Measurements from ENCODE around the gene MAN1C1.

DNA sequence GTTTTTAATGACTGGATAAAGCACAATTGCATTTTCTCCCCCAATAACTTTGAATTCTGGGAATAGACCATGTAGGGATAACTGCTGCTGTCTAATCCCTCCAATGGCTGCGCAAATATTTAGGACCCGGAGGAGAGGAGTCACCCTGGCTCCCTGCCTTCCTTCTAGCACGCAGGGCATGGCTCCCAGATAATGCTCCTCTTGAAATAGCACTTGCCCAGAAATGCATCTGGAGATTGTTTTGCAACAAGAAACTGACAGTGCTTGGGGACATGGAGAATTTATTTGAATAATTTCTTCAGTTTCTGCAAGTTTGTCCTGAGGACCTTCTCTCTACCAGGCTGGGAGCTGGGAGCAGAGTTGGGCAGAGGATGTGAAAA, 83.5 kb downstream of the MAN1C1 start:
- TF ChIP-seq, protein P1, sequence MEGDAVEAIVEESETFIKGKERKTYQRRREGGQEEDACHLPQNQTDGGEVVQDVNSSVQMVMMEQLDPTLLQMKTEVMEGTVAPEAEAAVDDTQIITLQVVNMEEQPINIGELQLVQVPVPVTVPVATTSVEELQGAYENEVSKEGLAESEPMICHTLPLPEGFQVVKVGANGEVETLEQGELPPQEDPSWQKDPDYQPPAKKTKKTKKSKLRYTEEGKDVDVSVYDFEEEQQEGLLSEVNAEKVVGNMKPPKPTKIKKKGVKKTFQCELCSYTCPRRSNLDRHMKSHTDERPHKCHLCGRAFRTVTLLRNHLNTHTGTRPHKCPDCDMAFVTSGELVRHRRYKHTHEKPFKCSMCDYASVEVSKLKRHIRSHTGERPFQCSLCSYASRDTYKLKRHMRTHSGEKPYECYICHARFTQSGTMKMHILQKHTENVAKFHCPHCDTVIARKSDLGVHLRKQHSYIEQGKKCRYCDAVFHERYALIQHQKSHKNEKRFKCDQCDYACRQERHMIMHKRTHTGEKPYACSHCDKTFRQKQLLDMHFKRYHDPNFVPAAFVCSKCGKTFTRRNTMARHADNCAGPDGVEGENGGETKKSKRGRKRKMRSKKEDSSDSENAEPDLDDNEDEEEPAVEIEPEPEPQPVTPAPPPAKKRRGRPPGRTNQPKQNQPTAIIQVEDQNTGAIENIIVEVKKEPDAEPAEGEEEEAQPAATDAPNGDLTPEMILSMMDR (IDR thresholded peaks at IDR 0.05) = no peak
- TF ChIP-seq MXI1 (IDR thresholded peaks at IDR 0.05; ENCODE audit: low read depth, low read length) = no peak
- TF ChIP-seq, protein P2, sequence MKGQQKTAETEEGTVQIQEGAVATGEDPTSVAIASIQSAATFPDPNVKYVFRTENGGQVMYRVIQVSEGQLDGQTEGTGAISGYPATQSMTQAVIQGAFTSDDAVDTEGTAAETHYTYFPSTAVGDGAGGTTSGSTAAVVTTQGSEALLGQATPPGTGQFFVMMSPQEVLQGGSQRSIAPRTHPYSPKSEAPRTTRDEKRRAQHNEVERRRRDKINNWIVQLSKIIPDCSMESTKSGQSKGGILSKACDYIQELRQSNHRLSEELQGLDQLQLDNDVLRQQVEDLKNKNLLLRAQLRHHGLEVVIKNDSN (IDR thresholded peaks at IDR 0.05; ENCODE audit: borderline replicate concordance, low read depth) = no peak
